GM10248 (cell line): Measurements from ENCODE around the gene ARHGEF11.
A peak's percentile ranks its signal among the peaks of the same experiment; 100 is the strongest.
"Not testable (repeated sequence)": the region's sequence is repeated elsewhere in the genome, so short reads cannot be mapped to it uniquely, and the experiment has no call there.

ENCODE experiments used
- CTCF ChIA-PET: fragments of 300-600 bp; sonication (Branson Sonifier 250); formaldehyde crosslinking; extraction: SDS; loops from one replicate; lab custom pipeline; 2021; ENCODE audit warnings: antibody characterized with exemption; lab: Yijun Ruan, JAX
- POLR2A ChIA-PET: fragments of 350-650 bp; sonication (Branson Sonifier 250); formaldehyde crosslinking; extraction: SDS; loops from one replicate; lab custom pipeline; 2020; ENCODE audit warnings: antibody characterized with exemption; lab: Yijun Ruan, JAX
- DNase-seq: peaks from one replicate; pipeline ENCODE4 v3.0.0; 2012; ENCODE audit errors: extremely low spot score
- TF ChIP-seq, protein P1 (sequence below): IDR thresholded peaks from 2 replicates; pipeline ENCODE4 v1.5.1; 2012; ENCODE audit warnings: mild to moderate bottlenecking, low read depth; ENCODE audit errors: extremely low read depth, missing control alignments, control extremely low read depth

The ARHGEF11 gene

DNA sequence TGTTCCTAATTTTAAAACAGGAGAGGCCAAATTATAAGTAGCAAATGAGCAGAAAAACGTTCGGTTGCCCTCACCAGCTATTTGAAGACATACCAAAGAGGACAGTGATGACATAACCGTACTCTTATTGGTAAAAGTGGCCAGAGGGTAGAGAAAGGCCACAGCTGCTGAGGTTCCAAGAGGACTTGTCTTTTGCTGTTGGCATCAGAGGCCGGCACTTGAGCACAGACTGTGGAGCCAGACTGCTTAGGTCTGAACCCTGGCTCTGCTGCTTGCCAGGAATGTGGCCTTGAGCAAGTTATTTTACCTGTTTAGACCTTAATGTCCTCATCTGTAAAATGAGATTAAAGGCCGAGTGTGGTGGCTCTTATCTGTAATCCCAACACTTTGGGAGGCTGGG is 39.2 kb upstream of the ARHGEF11 start:
- TF ChIP-seq, protein P1, sequence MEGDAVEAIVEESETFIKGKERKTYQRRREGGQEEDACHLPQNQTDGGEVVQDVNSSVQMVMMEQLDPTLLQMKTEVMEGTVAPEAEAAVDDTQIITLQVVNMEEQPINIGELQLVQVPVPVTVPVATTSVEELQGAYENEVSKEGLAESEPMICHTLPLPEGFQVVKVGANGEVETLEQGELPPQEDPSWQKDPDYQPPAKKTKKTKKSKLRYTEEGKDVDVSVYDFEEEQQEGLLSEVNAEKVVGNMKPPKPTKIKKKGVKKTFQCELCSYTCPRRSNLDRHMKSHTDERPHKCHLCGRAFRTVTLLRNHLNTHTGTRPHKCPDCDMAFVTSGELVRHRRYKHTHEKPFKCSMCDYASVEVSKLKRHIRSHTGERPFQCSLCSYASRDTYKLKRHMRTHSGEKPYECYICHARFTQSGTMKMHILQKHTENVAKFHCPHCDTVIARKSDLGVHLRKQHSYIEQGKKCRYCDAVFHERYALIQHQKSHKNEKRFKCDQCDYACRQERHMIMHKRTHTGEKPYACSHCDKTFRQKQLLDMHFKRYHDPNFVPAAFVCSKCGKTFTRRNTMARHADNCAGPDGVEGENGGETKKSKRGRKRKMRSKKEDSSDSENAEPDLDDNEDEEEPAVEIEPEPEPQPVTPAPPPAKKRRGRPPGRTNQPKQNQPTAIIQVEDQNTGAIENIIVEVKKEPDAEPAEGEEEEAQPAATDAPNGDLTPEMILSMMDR = no peak
- POLR2A ChIA-PET = no interaction called here
- no peak for DNase-seq
- CTCF ChIA-PET = interaction anchor here (10.0 kb wide), 1 partner anchor 68 kb away, joined by 567 read pairs; no protein-coding TSS in a partner anchor

GRCh38 chr1:157081707-157082106 is 36.2 kb upstream of the ARHGEF11 start:
- ChIA-PET POLR2A (no interaction called here), CTCF (interaction anchor here (1.2 to 3.9 kb wide), 5 partner anchors 8 to 75 kb away, joined by 3 to 45 read pairs (median 4); no protein-coding TSS in a partner anchor)
- TF ChIP-seq, protein P1 = no peak
- DNase-seq = no peak

- TF ChIP-seq, protein P1 = no peak
- POLR2A ChIA-PET = no interaction called here
- CTCF ChIA-PET = interaction anchor here (0.7 to 3.9 kb wide), 6 partner anchors 9 to 284 kb away, joined by 3 to 45 read pairs (median 4); no protein-coding TSS in a partner anchor
- no peak for DNase-seq
These were observed 35.2 kb upstream of the ARHGEF11 start for GRCh38 chr1:157080714-157081113.

- DNase-seq = no peak
- ChIA-PET POLR2A (no interaction called here), CTCF (interaction anchor here (1.1 to 1.7 kb wide), 2 partner anchors 13 to 79 kb away, joined by 4 to 6 read pairs; no protein-coding TSS in a partner anchor)
- TF ChIP-seq, protein P1 = no peak
These were observed 31.9 kb upstream of the ARHGEF11 start for GRCh38 chr1:157077394-157077793.

- peak; percentile 66 for DNase-seq
- POLR2A ChIA-PET = no interaction called here
These were observed 28.6 kb upstream of the ARHGEF11 start for GRCh38 chr1:157073944-157074685.

DNA sequence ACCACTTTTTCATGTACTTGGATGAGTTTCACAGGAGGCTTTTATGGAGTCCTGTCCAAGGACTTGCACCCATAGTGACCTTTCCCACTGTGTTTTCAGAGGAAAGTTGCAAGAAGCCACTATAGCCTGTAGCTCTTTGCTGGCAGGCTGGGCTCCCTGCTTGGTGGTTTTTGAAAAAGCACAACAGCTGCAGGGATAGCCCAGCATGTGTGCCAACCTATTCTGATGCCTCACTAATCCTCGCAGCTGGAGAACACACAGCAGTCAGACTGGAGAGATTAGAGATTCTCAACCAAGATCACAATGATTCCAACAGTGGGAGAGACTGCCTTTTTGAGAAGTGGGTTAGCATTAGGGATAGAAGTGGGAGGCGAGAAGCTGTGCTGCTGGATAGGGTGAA is 24.1 kb upstream of the ARHGEF11 start:
- TF ChIP-seq, protein P1 = no peak
- ChIA-PET POLR2A (no interaction called here), CTCF (interaction anchor here (0.7 to 1.5 kb wide), 5 partner anchors 13 to 86 kb away, joined by 3 to 5 read pairs (median 3); no protein-coding TSS in a partner anchor)
- DNase-seq = no peak

More at GRCh38 chr1:157073944-157074685, 28.6 kb upstream of the ARHGEF11 start:
- TF ChIP-seq, protein P1 = peak; percentile 54
- CTCF ChIA-PET = interaction anchor here (0.6 to 3.8 kb wide), 22 partner anchors 9 to 213 kb away, joined by 3 to 30 read pairs (median 4); partner anchors contain the start of gene NTRK1

DNA sequence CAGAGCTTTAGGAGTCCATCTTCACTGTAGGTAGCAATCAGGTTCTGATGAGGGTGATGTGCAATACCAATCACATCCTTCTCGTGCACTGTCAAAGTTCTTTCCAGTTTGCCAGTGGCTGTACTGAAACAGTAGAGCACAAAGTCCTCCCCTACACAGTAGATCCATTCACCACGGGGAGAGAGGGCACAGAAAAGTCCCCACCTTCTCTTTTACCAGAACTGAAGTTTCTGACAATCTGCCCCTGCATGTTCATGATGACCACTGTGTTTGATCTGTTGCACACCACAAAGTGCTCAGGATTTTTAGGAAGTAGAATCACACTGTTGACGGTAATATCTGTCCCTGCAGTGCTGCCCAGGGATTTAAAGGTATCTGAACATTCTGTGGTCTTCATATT is 13.7 kb upstream of the ARHGEF11 start:
- DNase-seq, POLR2A ChIA-PET, CTCF ChIA-PET: not testable (repeated sequence)
